HepG2 (cell line): ENCODE results near the gene NACAD. TPM values are rescaled to one million over a fixed set of nuclear protein-coding genes. Genes with fewer than 3 reads are reported as not detected.

Experiments
- CBX2 ChIP-seq, 2 experiments: fragments of 200-600 bp in 1 of 2; sonication (generic); formaldehyde crosslinking in 1 of 2; IDR thresholded peaks; 2 replicates each; pipeline versions ENCODE4 v1.7.0 to v1.8.1; 2018 to 2022; ENCODE audit warnings: low read depth in 2 of 2, low read length in 1 of 2, mild to moderate bottlenecking in 1 of 2, missing genetic modification reagents in 1 of 2
- GATAD1 ChIP-seq: IDR thresholded peaks from 2 replicates; pipeline ENCODE4 v1.6.1; 2016; ENCODE audit warnings: missing genetic modification reagents, missing compliant biosample characterization
- GTF2F1 ChIP-seq: fragments of 150-350 bp; IDR thresholded peaks from 2 replicates; pipeline ENCODE4 v1.6.1; 2014; ENCODE audit warnings: low read length
- NFE2L2 ChIP-seq: fragments of 150-350 bp; IDR thresholded peaks from 2 replicates; pipeline ENCODE4 v1.6.1; 2014; ENCODE audit warnings: low read length
- RBAK ChIP-seq: sonication (generic); formaldehyde crosslinking; IDR thresholded peaks from 2 replicates; pipeline ENCODE4 v1.5.1; 2020; ENCODE audit warnings: mild to moderate bottlenecking, missing genetic modification reagents
- WIZ ChIP-seq: sonication (generic); formaldehyde crosslinking; IDR thresholded peaks from 2 replicates; pipeline ENCODE4 v1.5.1; 2020; ENCODE audit warnings: mild to moderate bottlenecking, missing genetic modification reagents
- ZNF773 ChIP-seq: sonication (generic); formaldehyde crosslinking; IDR thresholded peaks from 2 replicates; pipeline ENCODE4 v1.4.0; 2020; ENCODE audit warnings: missing genetic modification reagents, borderline replicate concordance
- ZNF777 ChIP-seq: sonication (generic); formaldehyde crosslinking; IDR thresholded peaks from 2 replicates; pipeline ENCODE4 v1.4.0; 2020; ENCODE audit warnings: missing genetic modification reagents
- ZNF878 ChIP-seq: sonication (generic); formaldehyde crosslinking; IDR thresholded peaks from 2 replicates; pipeline ENCODE4 v1.8.1; 2023; ENCODE audit warnings: mild to moderate bottlenecking, missing genetic modification reagents, moderate library complexity
- polyA plus RNA-seq, 8 experiments: library from polyadenylated mRNA; depleted of rRNA in 3 of 8; stranded (reverse) in 7 of 8; unstranded in 1 of 8; fragments of >200 nt; fragmentation: Illumina TruSeq in 4 of 8; extraction: Trizol in 4 of 8; gene quantifications; 2 replicates each; pipeline versions ENCODE4 v1.2.1 to v1.2.3, GENCODE V29; 2011 to 2016; ENCODE audit warnings: low read depth in 4 of 8, missing spikeins in 1 of 8, mixed read lengths in 1 of 8; ENCODE audit not compliant: insufficient read depth in 1 of 8
- total RNA-seq, 5 experiments: library from RNA; depleted of rRNA; stranded (reverse); fragments of >200 nt; fragmentation: Illumina TruSeq; extraction: Trizol; gene quantifications; 2 replicates each; pipeline ENCODE4 v1.2.3, GENCODE V29; 2016; ENCODE audit warnings: low read depth in 1 of 5
- TF ChIP-seq, protein P1 (sequence below): sonication (generic); formaldehyde crosslinking; IDR thresholded peaks from 2 replicates; pipeline ENCODE4 v1.5.1; 2020; ENCODE audit warnings: missing genetic modification reagents, mild to moderate bottlenecking, borderline replicate concordance
- TF ChIP-seq, protein P2 (sequence below): sonication (generic); formaldehyde crosslinking; IDR thresholded peaks from one replicate; pipeline ENCODE4 v1.5.1; 2020; ENCODE audit warnings: mild to moderate bottlenecking, missing genetic modification reagents; ENCODE audit errors: not compliant biosample characterization
- TF ChIP-seq, protein P3 (sequence below): sonication (generic); formaldehyde crosslinking; conservative IDR thresholded peaks from 2 replicates; pipeline ENCODE4 v1.8.0; 2022; ENCODE audit warnings: low read depth, missing genetic modification reagents
- TF ChIP-seq, protein P4 (sequence below): sonication (generic); formaldehyde crosslinking; IDR thresholded peaks from 2 replicates; pipeline ENCODE4 v1.4.0; 2020; ENCODE audit warnings: missing genetic modification reagents, borderline replicate concordance

Gene NACAD
- total and polyA plus RNA-seq, 2 of the 13 experiments (the other 11 are each of a cell fraction or from before 2014, with no cell fraction given): 0.04 TPM; not detected in 1

DNA sequence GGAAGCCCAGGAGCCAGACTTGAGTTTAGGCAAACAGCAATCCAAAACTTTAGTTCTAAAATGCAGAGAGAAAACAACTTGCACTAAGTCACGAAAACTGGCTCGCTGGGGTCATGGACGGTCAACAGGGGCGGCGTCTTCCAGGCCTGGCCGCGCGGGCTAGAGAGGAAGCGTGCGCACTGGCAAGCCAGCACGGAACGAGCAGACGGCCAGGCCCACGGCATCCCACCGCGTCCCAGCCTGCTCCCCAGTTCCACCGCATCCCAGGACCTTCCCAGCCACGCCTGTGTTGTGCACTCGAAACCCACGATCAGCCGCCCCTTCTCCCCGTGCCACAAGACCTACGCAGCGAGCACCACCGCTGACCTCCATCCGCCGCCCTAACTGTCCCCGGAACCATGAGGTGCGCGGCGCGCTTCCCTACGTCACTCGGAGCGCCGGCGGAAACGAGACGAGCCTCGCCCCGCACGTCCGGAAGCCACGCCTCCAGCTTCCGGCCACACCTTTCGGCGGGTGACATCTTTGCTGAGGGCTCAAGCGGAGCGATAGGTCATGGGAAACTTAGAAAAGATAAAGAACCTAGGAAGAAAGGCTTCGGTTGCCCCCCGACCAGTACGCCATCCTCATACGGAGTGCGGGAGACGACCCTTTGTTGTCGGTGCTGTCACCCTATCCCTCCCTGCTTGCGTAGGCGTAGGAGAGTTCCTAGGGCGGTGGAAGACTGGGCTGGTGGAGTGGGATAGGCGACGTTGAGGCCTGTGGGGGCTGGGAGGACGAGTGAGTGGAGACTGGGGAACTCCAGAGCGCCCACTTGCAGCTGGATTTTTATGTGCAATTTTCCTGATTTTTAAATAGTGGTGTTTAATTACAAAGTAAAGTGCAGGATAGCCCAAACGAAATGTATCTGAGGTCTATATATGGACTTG is 22.8 kb upstream of the NACAD start, which contains the start of gene TBRG4 (continued):
- TF ChIP-seq NFE2L2: no peak
- TF ChIP-seq, protein P1, sequence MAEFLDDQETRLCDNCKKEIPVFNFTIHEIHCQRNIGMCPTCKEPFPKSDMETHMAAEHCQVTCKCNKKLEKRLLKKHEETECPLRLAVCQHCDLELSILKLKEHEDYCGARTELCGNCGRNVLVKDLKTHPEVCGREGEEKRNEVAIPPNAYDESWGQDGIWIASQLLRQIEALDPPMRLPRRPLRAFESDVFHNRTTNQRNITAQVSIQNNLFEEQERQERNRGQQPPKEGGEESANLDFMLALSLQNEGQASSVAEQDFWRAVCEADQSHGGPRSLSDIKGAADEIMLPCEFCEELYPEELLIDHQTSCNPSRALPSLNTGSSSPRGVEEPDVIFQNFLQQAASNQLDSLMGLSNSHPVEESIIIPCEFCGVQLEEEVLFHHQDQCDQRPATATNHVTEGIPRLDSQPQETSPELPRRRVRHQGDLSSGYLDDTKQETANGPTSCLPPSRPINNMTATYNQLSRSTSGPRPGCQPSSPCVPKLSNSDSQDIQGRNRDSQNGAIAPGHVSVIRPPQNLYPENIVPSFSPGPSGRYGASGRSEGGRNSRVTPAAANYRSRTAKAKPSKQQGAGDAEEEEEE (CRISPR knock-in tag): 0 out of 2 replicates have a peak, but pooled peaks have one; percentile 57
- peak; percentile 99 for TF ChIP-seq GATAD1 (CRISPR knock-in tag)
- no peak for TF ChIP-seq RBAK (CRISPR knock-in tag)
- TF ChIP-seq, protein P2, sequence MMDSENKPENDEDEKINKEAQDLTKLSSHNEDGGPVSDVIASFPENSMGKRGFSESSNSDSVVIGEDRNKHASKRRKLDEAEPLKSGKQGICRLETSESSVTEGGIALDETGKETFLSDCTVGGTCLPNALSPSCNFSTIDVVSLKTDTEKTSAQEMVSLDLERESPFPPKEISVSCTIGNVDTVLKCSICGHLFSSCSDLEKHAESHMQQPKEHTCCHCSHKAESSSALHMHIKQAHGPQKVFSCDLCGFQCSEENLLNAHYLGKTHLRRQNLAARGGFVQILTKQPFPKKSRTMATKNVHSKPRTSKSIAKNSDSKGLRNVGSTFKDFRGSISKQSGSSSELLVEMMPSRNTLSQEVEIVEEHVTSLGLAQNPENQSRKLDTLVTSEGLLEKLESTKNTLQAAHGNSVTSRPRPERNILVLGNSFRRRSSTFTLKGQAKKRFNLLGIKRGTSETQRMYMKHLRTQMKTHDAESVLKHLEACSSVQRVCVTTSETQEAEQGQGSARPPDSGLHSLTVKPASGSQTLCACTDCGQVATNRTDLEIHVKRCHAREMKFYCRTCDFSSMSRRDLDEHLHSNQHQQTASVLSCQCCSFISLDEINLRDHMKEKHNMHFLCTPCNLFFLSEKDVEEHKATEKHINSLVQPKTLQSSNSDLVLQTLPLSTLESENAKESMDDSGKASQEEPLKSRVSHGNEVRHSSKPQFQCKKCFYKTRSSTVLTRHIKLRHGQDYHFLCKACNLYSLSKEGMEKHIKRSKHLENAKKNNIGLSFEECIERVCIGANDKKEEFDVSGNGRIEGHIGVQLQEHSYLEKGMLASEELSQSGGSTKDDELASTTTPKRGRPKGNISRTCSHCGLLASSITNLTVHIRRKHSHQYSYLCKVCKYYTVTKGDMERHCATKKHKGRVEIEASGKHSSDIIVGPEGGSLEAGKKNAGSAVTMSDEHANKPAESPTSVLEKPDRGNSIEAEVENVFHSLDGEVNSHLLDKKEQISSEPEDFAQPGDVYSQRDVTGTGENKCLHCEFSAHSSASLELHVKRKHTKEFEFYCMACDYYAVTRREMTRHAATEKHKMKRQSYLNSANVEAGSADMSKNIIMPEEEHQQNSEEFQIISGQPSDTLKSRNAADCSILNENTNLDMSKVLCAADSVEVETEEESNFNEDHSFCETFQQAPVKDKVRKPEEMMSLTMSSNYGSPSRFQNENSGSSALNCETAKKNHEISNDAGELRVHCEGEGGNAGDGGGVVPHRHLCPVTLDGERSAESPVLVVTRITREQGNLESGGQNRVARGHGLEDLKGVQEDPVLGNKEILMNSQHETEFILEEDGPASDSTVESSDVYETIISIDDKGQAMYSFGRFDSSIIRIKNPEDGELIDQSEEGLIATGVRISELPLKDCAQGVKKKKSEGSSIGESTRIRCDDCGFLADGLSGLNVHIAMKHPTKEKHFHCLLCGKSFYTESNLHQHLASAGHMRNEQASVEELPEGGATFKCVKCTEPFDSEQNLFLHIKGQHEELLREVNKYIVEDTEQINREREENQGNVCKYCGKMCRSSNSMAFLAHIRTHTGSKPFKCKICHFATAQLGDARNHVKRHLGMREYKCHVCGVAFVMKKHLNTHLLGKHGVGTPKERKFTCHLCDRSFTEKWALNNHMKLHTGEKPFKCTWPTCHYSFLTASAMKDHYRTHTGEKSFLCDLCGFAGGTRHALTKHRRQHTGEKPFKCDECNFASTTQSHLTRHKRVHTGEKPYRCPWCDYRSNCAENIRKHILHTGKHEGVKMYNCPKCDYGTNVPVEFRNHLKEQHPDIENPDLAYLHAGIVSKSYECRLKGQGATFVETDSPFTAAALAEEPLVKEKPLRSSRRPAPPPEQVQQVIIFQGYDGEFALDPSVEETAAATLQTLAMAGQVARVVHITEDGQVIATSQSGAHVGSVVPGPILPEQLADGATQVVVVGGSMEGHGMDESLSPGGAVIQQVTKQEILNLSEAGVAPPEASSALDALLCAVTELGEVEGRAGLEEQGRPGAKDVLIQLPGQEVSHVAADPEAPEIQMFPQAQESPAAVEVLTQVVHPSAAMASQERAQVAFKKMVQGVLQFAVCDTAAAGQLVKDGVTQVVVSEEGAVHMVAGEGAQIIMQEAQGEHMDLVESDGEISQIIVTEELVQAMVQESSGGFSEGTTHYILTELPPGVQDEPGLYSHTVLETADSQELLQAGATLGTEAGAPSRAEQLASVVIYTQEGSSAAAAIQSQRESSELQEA (CRISPR knock-in tag): no peak
- TF ChIP-seq, protein P3, sequence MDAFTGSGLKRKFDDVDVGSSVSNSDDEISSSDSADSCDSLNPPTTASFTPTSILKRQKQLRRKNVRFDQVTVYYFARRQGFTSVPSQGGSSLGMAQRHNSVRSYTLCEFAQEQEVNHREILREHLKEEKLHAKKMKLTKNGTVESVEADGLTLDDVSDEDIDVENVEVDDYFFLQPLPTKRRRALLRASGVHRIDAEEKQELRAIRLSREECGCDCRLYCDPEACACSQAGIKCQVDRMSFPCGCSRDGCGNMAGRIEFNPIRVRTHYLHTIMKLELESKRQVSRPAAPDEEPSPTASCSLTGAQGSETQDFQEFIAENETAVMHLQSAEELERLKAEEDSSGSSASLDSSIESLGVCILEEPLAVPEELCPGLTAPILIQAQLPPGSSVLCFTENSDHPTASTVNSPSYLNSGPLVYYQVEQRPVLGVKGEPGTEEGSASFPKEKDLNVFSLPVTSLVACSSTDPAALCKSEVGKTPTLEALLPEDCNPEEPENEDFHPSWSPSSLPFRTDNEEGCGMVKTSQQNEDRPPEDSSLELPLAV: no peak
- TF ChIP-seq ZNF878 (CRISPR knock-in tag): 0 out of 2 replicates have a peak, but pooled peaks have one; percentile 76
- no peak for TF ChIP-seq CBX2 (IDR thresholded peaks at IDR 0.05; ENCODE audit: low read depth, low read length)
- TF ChIP-seq CBX2 (CRISPR knock-in tag; IDR thresholded peaks at IDR 0.05; ENCODE audit: low read depth): 0 out of 2 replicates have a peak, but pooled peaks have one; percentile 15
- peak; percentile 37; the same call in 1 of the 2 replicates for TF ChIP-seq WIZ (CRISPR knock-in tag)
- no peak; the same call in 1 of the 2 replicates for TF ChIP-seq ZNF773
- TF ChIP-seq, protein P4, sequence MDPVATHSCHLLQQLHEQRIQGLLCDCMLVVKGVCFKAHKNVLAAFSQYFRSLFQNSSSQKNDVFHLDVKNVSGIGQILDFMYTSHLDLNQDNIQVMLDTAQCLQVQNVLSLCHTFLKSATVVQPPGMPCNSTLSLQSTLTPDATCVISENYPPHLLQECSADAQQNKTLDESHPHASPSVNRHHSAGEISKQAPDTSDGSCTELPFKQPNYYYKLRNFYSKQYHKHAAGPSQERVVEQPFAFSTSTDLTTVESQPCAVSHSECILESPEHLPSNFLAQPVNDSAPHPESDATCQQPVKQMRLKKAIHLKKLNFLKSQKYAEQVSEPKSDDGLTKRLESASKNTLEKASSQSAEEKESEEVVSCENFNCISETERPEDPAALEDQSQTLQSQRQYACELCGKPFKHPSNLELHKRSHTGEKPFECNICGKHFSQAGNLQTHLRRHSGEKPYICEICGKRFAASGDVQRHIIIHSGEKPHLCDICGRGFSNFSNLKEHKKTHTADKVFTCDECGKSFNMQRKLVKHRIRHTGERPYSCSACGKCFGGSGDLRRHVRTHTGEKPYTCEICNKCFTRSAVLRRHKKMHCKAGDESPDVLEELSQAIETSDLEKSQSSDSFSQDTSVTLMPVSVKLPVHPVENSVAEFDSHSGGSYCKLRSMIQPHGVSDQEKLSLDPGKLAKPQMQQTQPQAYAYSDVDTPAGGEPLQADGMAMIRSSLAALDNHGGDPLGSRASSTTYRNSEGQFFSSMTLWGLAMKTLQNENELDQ (CRISPR knock-in tag): no peak
- no peak for TF ChIP-seq GTF2F1
- peak; percentile 80 for TF ChIP-seq ZNF777 (CRISPR knock-in tag)
